HUDEP-2 (cell line): ENCODE measurements around the gene DENND5B.
A peak's percentile ranks its signal among the peaks of the same experiment; 100 is the strongest.
"Not testable (repeated sequence)": the region's sequence is repeated elsewhere in the genome, so short reads cannot be mapped to it uniquely, and the experiment has no call there.

Experiments used
- DNase-seq, 76 experiments: peaks; one replicate each; lab custom pipeline; 2025; ENCODE audit not compliant: unreplicated experiment in 76 of 76; lab: John Stamatoyannopoulos, UW

Gene DENND5B

GRCh38 chr12:31393004-31393550 lies 197.9 kb downstream of the DENND5B start:
- DNase-seq, result no peak

- DNase-seq, result no peak
Observed at GRCh38 chr12:31390991-31391390, 199.9 kb downstream of the DENND5B start.

GRCh38 chr12:31388713-31389112 lies 202.2 kb downstream of the DENND5B start:
- no peak for DNase-seq

GRCh38 chr12:31387466-31387865 lies 203.5 kb downstream of the DENND5B start:
- no peak for DNase-seq

- no peak for DNase-seq
Observed at GRCh38 chr12:31387011-31387410, 203.9 kb downstream of the DENND5B start.

GRCh38 chr12:31386364-31386777 lies 204.6 kb downstream of the DENND5B start:
- DNase-seq, result no peak

- DNase-seq, result not testable (repeated sequence)
Observed at GRCh38 chr12:31377210-31377609, 213.7 kb downstream of the DENND5B start.

- DNase-seq, result peak in 2 of 76 experiments; percentile 6 to 15
Observed at GRCh38 chr12:31375422-31375821, 215.5 kb downstream of the DENND5B start.

GRCh38 chr12:31371256-31371620 lies 219.7 kb downstream of the DENND5B start:
- DNase-seq, result no peak

- no peak for DNase-seq
Observed at GRCh38 chr12:31370531-31371255, 220.2 kb downstream of the DENND5B start.

GRCh38 chr12:31369712-31370521 lies 221.0 kb downstream of the DENND5B start:
- no peak for DNase-seq

GRCh38 chr12:31368666-31369361 lies 222.1 kb downstream of the DENND5B start:
- DNase-seq, result no peak

GRCh38 chr12:31366104-31366621 lies 224.8 kb downstream of the DENND5B start:
- DNase-seq, result no peak

GRCh38 chr12:31363831-31364230 lies 227.1 kb downstream of the DENND5B start:
- no peak for DNase-seq

- no peak for DNase-seq
Observed at GRCh38 chr12:31363416-31363809, 227.5 kb downstream of the DENND5B start.

- peak in 8 of 76 experiments; percentile 1 to 30 (median 12) for DNase-seq
Observed at GRCh38 chr12:31362759-31363415, 228.0 kb downstream of the DENND5B start.

- no peak for DNase-seq
Observed at GRCh38 chr12:31362115-31362758, 228.7 kb downstream of the DENND5B start.

- no peak for DNase-seq
Observed at GRCh38 chr12:31361730-31362114, 229.2 kb downstream of the DENND5B start.

GRCh38 chr12:31355747-31356107 lies 235.2 kb downstream of the DENND5B start:
- no peak for DNase-seq
